Prostate gland (tissue), 2 donors: Measurements from ENCODE around the gene MSANTD1.

Source experiments
- POLR2A ChIP-seq: fragments of 450-650 bp; IDR thresholded peaks from one replicate; pipeline ENCODE4 v1.6.1; 2016; ENCODE audit warnings: antibody characterized with exemption, mild to moderate bottlenecking
- POLR2AphosphoS5 ChIP-seq: sonication (generic); formaldehyde crosslinking; IDR thresholded peaks from one replicate; pipeline ENCODE4 v1.6.1; 2017; ENCODE audit warnings: antibody characterized with exemption
- TF ChIP-seq, protein P1 (sequence below), 4 experiments: fragments of 200-600 bp in 2 of 4; fragments of 450-650 bp in 2 of 4; sonication (generic) in 2 of 4; IDR thresholded peaks; 1 replicate in 3 of 4; 2 replicates in 1 of 4; pipeline ENCODE4 v1.5.1; 2016 to 2019; ENCODE audit warnings: antibody characterized with exemption in 4 of 4, mild to moderate bottlenecking in 2 of 4, moderate library complexity in 2 of 4

DNA sequence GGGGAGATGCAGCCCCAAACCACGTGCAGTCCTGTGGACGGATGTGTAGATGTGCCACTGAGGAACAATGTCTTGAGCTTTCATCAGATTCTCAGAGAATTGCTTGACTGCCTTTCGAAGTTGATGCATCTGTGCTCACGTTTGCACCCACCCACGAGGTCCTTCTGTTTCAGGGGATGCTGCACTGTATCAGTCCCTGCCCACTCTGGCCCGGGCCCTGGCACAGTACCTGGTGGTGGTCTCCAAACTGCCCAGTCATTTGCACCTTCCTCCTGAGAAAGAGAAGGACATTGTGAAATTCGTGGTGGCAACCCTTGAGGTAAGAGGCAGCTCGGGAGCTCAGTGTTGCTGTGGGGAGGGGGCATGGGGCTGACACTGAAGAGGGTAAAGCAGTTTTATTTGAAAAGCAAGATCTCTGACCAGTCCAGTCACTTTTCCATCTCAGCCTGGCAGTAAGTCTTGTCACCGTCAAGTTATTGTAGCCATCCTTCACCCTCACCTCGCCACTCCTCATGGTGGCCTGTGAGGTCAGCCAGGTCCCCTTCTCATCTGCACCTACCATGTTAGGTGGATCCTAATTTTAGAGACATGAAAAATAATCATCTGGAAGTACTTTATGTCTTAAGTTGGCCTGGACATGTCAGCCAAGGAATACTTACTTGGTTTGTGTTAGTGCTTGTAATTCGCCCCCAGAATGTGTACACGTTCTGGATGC lies 36.4 kb upstream of the MSANTD1 start:
- TF ChIP-seq POLR2AphosphoS5 = no peak
- TF ChIP-seq POLR2A = no peak
- TF ChIP-seq, protein P1, sequence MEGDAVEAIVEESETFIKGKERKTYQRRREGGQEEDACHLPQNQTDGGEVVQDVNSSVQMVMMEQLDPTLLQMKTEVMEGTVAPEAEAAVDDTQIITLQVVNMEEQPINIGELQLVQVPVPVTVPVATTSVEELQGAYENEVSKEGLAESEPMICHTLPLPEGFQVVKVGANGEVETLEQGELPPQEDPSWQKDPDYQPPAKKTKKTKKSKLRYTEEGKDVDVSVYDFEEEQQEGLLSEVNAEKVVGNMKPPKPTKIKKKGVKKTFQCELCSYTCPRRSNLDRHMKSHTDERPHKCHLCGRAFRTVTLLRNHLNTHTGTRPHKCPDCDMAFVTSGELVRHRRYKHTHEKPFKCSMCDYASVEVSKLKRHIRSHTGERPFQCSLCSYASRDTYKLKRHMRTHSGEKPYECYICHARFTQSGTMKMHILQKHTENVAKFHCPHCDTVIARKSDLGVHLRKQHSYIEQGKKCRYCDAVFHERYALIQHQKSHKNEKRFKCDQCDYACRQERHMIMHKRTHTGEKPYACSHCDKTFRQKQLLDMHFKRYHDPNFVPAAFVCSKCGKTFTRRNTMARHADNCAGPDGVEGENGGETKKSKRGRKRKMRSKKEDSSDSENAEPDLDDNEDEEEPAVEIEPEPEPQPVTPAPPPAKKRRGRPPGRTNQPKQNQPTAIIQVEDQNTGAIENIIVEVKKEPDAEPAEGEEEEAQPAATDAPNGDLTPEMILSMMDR (IDR thresholded peaks at IDR 0.05) = no peak
